CD4-positive, CD25-positive, alpha-beta regulatory T cell (primary cell): ENCODE measurements around the gene ZFP62. TPM values are rescaled to one million over a fixed set of nuclear protein-coding genes. Genes with fewer than 3 reads are reported as not detected.
"Not testable (repeated sequence)": the region's sequence is repeated elsewhere in the genome, so short reads cannot be mapped to it uniquely, and the experiment has no call there.

Source experiments
- ATAC-seq, 2 donors: fragments of 150-1000 bp; cut with Tn5 transposase; one replicate each; pipeline ENCODE4 v1.10.0; 2021; ENCODE audit warnings: low read depth in 2 of 2, moderate number of reproducible peaks in 2 of 2, moderate library complexity in 1 of 2
- DNase-seq, 3 donors: peaks; one replicate each; pipeline versions ENCODE4 v3.0.0 to v3.0.0-alpha.2; 2012 to 2022; ENCODE audit warnings: mixed read lengths in 1 of 3
- H3K27ac ChIP-seq: one replicate; pipeline ENCODE4 v1.7.0; 2013; ENCODE audit warnings: mild to moderate bottlenecking, low read length; ENCODE audit not compliant: insufficient read depth, poor library complexity, severe bottlenecking
- H3K27me3 ChIP-seq: one replicate; pipeline ENCODE4 v1.7.0; 2013; ENCODE audit warnings: low read length; ENCODE audit not compliant: control insufficient read depth, insufficient read depth
- H3K36me3 ChIP-seq: one replicate; pipeline ENCODE4 v1.7.0; 2013; ENCODE audit warnings: mild to moderate bottlenecking, low read length, moderate library complexity; ENCODE audit not compliant: control insufficient read depth, insufficient read depth
- H3K4me1 ChIP-seq: 2 replicates; pipeline ENCODE4 v1.7.0; 2013; ENCODE audit warnings: mild to moderate bottlenecking, low read length; ENCODE audit not compliant: insufficient read depth, control insufficient read depth, poor library complexity, severe bottlenecking
- H3K4me3 ChIP-seq: one replicate; pipeline ENCODE4 v1.7.0; 2013; ENCODE audit warnings: low read depth, mild to moderate bottlenecking, low read length, moderate library complexity
- H3K9me3 ChIP-seq, 2 experiments: 1 replicate in 1 of 2; 2 replicates in 1 of 2; pipeline ENCODE4 v1.7.0; 2013; ENCODE audit warnings: low read length in 2 of 2, mild to moderate bottlenecking in 1 of 2, moderate library complexity in 1 of 2; ENCODE audit not compliant: control insufficient read depth in 2 of 2
- H3K27ac Mint-ChIP-seq, 3 donors: one replicate each; pipeline ENCODE4 v1.8.0; 2020 to 2022; ENCODE audit warnings: mild to moderate bottlenecking in 3 of 3, mixed read lengths in 3 of 3, moderate library complexity in 2 of 3
- H3K27me3 Mint-ChIP-seq: one replicate; pipeline ENCODE4 v1.8.0; 2022; ENCODE audit warnings: mild to moderate bottlenecking, mixed read lengths
- H3K36me3 Mint-ChIP-seq: one replicate; pipeline ENCODE4 v1.8.0; 2020; ENCODE audit warnings: mixed read lengths
- H3K4me1 Mint-ChIP-seq, 4 donors: one replicate each; pipeline ENCODE4 v1.8.0; 2020 to 2022; ENCODE audit warnings: mixed read lengths in 4 of 4, mild to moderate bottlenecking in 1 of 4
- H3K4me3 Mint-ChIP-seq, 4 donors: one replicate each; pipeline ENCODE4 v1.8.0; 2020 to 2022; ENCODE audit warnings: mild to moderate bottlenecking in 4 of 4, mixed read lengths in 4 of 4, moderate library complexity in 3 of 4
- H3K9me3 Mint-ChIP-seq, 7 donors: one replicate each; pipeline ENCODE4 v1.8.0; 2020 to 2022; ENCODE audit warnings: mixed read lengths in 7 of 7, mild to moderate bottlenecking in 3 of 7, moderate library complexity in 2 of 7
- polyA plus RNA-seq, 4 donors: library from polyadenylated mRNA; unstranded; fragments of 300-500 nt; fragmentation: Illumina TruSeq; gene quantifications; one replicate each; pipeline ENCODE4 v1.2.3, GENCODE V29; 2021
- total RNA-seq: library from RNA; stranded (reverse); gene quantifications from one replicate; pipeline ENCODE4 v1.2.3, GENCODE V29; 2022

Gene ZFP62
- total and polyA plus RNA-seq, 5 donors from 2014 or later, result 21.4 to 31.2 (median 22.1) TPM

DNA sequence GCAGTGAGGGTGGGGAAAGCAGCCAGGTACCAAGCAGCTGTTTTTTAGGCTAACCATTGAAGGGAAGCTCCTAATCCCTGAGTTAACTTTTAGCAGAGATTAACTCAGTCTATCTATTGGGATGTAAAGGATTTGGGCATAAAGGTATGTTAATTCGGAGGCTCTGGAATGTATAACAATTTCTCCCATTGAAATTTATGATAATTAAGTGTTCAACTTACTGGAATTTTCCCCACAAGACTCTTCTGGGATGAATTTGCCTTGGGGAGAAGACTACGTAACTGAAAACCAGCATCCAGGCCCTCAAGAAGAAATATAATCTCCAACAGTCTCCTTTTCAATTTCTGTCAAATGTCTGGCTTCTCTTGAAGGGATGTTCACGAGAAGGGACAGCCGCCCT is 23.6 kb downstream of the ZFP62 start:
- H3K27me3 ChIP-seq, result no peaks in the 10 kb centered on the region
- Mint-ChIP-seq H3K27ac (peak overlapping the region in 1 of 3 donors; percentile 69), H3K4me1 (peaks cover 7 to 37% (median 27%) of the 10 kb centered on the region in 4 donors), H3K36me3 (peaks cover 22% of the 10 kb centered on the region), H3K27me3 (no peaks in the 10 kb centered on the region), H3K9me3 (peaks cover 0 to 5% (median 0%) of the 10 kb centered on the region in 7 donors), H3K4me3 (no peak overlapping the region)
- peaks cover 36% of the 10 kb centered on the region for H3K36me3 ChIP-seq
- DNase-seq (no peak), ATAC-seq (no peak)
- no peak overlapping the region for H3K27ac ChIP-seq
- peaks cover 22% of the 10 kb centered on the region for H3K4me1 ChIP-seq
- H3K4me3 ChIP-seq, result no peak overlapping the region
- H3K9me3 ChIP-seq, result no peaks in the 10 kb centered on the region

DNA sequence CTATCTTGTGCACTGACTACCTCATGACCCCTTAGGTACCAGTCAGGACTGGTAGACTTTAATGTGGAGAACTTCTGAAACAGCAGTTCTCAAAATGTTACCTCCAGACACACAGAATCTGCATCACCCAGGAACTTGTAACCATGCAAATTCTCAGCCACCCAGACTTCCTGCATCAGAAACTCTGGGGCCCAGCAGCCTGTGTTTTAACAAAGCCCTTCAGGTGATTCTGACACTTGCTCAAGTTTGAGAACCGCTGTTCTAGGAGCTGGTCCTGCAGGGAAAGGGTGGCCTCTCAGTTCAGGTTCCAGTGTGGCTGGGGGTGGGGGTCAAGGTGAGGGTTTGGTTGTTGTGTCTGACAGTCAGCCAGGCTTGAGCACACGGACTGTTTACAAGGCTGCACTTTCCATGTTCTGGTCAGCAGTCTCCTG is 28.4 kb downstream of the ZFP62 start:
- H3K4me3 ChIP-seq, result peak overlapping the region; percentile 85
- H3K27me3 Mint-ChIP-seq, result no peaks in the 10 kb centered on the region
- H3K27ac Mint-ChIP-seq, result peak overlapping the region; percentile 98 to 99 (median 98)
- H3K9me3 Mint-ChIP-seq, result peaks cover 0 to 5% (median 0%) of the 10 kb centered on the region in 7 donors
- H3K9me3 ChIP-seq, result peaks cover 0 to 3% of the 10 kb centered on the region in 2 experiments
- H3K4me3 Mint-ChIP-seq, result peak overlapping the region; percentile 96 to 99 (median 99)
- DNase-seq (peak in 2 of 3 donors; percentile 59 to 86), ATAC-seq (peak; percentile 43 to 45)
- H3K27me3 ChIP-seq, result no peaks in the 10 kb centered on the region
- H3K36me3 Mint-ChIP-seq, result peaks cover 24% of the 10 kb centered on the region
- peak overlapping the region; percentile 95 for H3K27ac ChIP-seq
- peaks cover 39% of the 10 kb centered on the region for H3K4me1 ChIP-seq
- peaks cover 5 to 67% (median 44%) of the 10 kb centered on the region in 4 donors for H3K4me1 Mint-ChIP-seq
- H3K36me3 ChIP-seq, result peaks cover 33% of the 10 kb centered on the region

GRCh38 chr5:180831139-180832093 is 29.7 kb downstream of the ZFP62 start:
- Histone ChIP-seq H3K4me1 (peaks cover 39% of the 10 kb centered on the region), H3K27me3 (no peaks in the 10 kb centered on the region), H3K27ac (peak overlapping the region; percentile 95), H3K4me3 (peak overlapping the region; percentile 89), H3K9me3 (peaks cover 0 to 3% of the 10 kb centered on the region in 2 experiments), H3K36me3 (peaks cover 21% of the 10 kb centered on the region)
- H3K27ac Mint-ChIP-seq, result peak overlapping the region; percentile 98 to 99 (median 98)
- DNase-seq (peak; percentile 68 to 83 (median 73)), ATAC-seq (peak; percentile 70 to 71)
- H3K4me3 Mint-ChIP-seq, result peak overlapping the region; percentile 96 to 99 (median 99)
- peaks cover 20% of the 10 kb centered on the region for H3K36me3 Mint-ChIP-seq
- peaks cover 0 to 5% (median 0%) of the 10 kb centered on the region in 7 donors for H3K9me3 Mint-ChIP-seq
- H3K4me1 Mint-ChIP-seq, result peaks cover 5 to 64% (median 42%) of the 10 kb centered on the region in 4 donors
- H3K27me3 Mint-ChIP-seq, result no peaks in the 10 kb centered on the region

GRCh38 chr5:180830253-180831138 is 30.6 kb downstream of the ZFP62 start:
- H3K36me3 ChIP-seq, result peaks cover 14% of the 10 kb centered on the region
- Mint-ChIP-seq H3K9me3 (peaks cover 0 to 5% (median 0%) of the 10 kb centered on the region in 7 donors), H3K4me3 (peak overlapping the region; percentile 94 to 99 (median 98)), H3K27me3 (no peaks in the 10 kb centered on the region), H3K27ac (peak overlapping the region; percentile 98 to 99 (median 98)), H3K4me1 (peaks cover 5 to 59% (median 38%) of the 10 kb centered on the region in 4 donors), H3K36me3 (peaks cover 21% of the 10 kb centered on the region)
- peaks cover 0 to 3% of the 10 kb centered on the region in 2 experiments for H3K9me3 ChIP-seq
- ATAC-seq (peak; percentile 72 to 76), DNase-seq (peak; percentile 57 to 88 (median 76))
- peaks cover 39% of the 10 kb centered on the region for H3K4me1 ChIP-seq
- peak overlapping the region; percentile 95 for H3K27ac ChIP-seq
- H3K27me3 ChIP-seq, result no peaks in the 10 kb centered on the region
- peak overlapping the region; percentile 89 for H3K4me3 ChIP-seq

GRCh38 chr5:180829726-180830125 is 31.4 kb downstream of the ZFP62 start:
- Mint-ChIP-seq H3K27ac (peak overlapping the region; percentile 98 to 99 (median 98)), H3K27me3 (no peaks in the 10 kb centered on the region), H3K36me3 (peaks cover 19% of the 10 kb centered on the region), H3K4me3 (peak overlapping the region; percentile 94 to 99 (median 98)), H3K9me3 (peaks cover 0 to 5% (median 0%) of the 10 kb centered on the region in 7 donors), H3K4me1 (peaks cover 5 to 58% (median 39%) of the 10 kb centered on the region in 4 donors)
- DNase-seq (no peak), ATAC-seq (no peak)
- Histone ChIP-seq H3K27me3 (no peaks in the 10 kb centered on the region), H3K4me3 (peak overlapping the region; percentile 89), H3K9me3 (peaks cover 0 to 3% of the 10 kb centered on the region in 2 experiments), H3K4me1 (peaks cover 40% of the 10 kb centered on the region), H3K36me3 (peaks cover 6% of the 10 kb centered on the region), H3K27ac (peak overlapping the region; percentile 95)

DNA sequence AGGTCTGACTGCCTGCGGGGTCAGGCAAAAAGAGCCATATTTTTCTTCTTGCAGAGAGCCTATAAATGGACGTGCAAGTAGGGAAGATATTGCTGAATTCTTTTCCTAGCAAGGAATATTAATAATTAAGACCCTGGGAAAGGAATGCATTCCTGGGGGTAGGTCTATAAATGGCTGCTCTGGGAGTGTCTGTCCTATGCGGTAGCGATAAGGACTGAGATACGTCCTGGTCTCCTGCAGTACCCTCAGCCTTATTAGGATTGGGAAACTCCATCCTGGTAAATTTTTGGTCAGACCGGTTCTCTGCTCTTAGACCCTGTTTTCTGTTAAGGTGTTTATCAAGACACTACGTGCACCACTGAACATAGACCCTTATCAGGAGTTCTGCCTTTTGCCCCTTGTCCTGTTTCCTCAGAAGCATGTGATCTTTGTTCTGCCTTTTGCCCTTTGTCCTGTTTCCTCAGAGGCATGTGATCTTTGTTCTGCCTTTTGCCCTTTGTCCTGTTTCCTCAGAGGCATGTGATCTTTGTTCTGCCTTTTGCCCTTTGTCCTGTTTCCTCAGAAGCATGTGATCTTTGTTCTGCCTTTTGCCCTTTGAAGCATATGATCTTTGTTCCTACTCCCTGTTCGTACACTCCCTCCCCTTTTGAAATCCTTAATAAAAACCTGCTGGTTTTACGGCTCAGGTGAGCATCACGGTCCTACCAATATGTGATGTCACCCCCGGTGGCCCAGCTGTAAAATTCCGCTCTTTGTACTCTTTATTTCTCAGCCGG is 32.1 kb downstream of the ZFP62 start:
- Histone ChIP-seq H3K27ac (peak overlapping the region; percentile 95), H3K4me1 (peaks cover 40% of the 10 kb centered on the region)
- not testable (repeated sequence) for H3K36me3 ChIP-seq, H3K27me3 ChIP-seq, ATAC-seq, DNase-seq, H3K9me3 ChIP-seq, H3K9me3 Mint-ChIP-seq, H3K27me3 Mint-ChIP-seq, H3K4me3 ChIP-seq
- Mint-ChIP-seq H3K36me3 (peaks cover 13% of the 10 kb centered on the region), H3K4me1 (peaks cover 11 to 55% (median 37%) of the 10 kb centered on the region in 4 donors), H3K4me3 (peak overlapping the region; percentile 35 to 99 (median 88)), H3K27ac (peak overlapping the region; percentile 36 to 98 (median 87))
